A549 (cell line): ENCODE results near the gene MINDY4. TPM values are rescaled to one million over a fixed set of nuclear protein-coding genes. Genes with fewer than 3 reads are reported as not detected.

Source experiments
- ATAC-seq, 2 experiments: fragments of 200-7000 bp in 1 of 2; fragments of >200 bp in 1 of 2; cut with Nextera tagmentation in 1 of 2; cut with Tn5 transposase in 1 of 2; 3 replicates each; pipeline versions ENCODE4 v1.8.0 to v1.9.1; 2018 to 2020; ENCODE audit warnings: mild to moderate bottlenecking in 1 of 2, moderate library complexity in 1 of 2
- CTCF ChIA-PET: fragments of 300-600 bp; sonication (Branson Sonifier 250); formaldehyde crosslinking; extraction: SDS; loops from one replicate; lab custom pipeline; 2021; ENCODE audit warnings: antibody characterized with exemption, inconsistent platforms; lab: Yijun Ruan, JAX
- POLR2A ChIA-PET: fragments of 350-600 bp; formaldehyde crosslinking; extraction: SDS; loops from one replicate; lab custom pipeline; 2021; ENCODE audit warnings: antibody characterized with exemption, inconsistent platforms; lab: Yijun Ruan, JAX
- DNase-seq, 2 experiments: peaks; one replicate each; pipeline versions ENCODE4 v3.0.0 to v3.0.0-alpha.2; 2011 to 2016; ENCODE audit warnings: low read depth in 1 of 2, low spot score in 1 of 2
- FAIRE-seq: peaks from 2 replicates; lab custom pipeline; 2011; peaks lifted over from hg19 to GRCh38; lab: Jason Lieb, UNC
- H3K27ac ChIP-seq, 2 experiments: fragments of >200 bp; sonication (Bioruptor Twin); formaldehyde crosslinking; 3 replicates each; pipeline ENCODE4 v1.5.1; 2016 to 2017
- H3K4me1 ChIP-seq: fragments of >200 bp; sonication (Bioruptor Twin); formaldehyde crosslinking; 3 replicates; pipeline ENCODE4 v1.6.1; 2016
- H3K4me2 ChIP-seq: fragments of >200 bp; sonication (Bioruptor Twin); formaldehyde crosslinking; 3 replicates; pipeline ENCODE4 v1.6.1; 2016
- H3K4me3 ChIP-seq: fragments of >200 bp; sonication (Bioruptor Twin); formaldehyde crosslinking; 3 replicates; pipeline ENCODE4 v1.5.1; 2016
- H3K9me3 ChIP-seq: fragments of >200 bp; sonication (Bioruptor Twin); formaldehyde crosslinking; 3 replicates; pipeline ENCODE4 v1.6.1; 2016
- ATOH8 ChIP-seq: fragments of 250-450 bp; sonication (Bioruptor Pico); IDR thresholded peaks from 2 replicates; pipeline ENCODE4 v1.5.0; 2020; ENCODE audit warnings: low read depth, mild to moderate bottlenecking, moderate library complexity
- BCL3 ChIP-seq: fragments of >200 bp; sonication (Bioruptor Twin); formaldehyde crosslinking; IDR thresholded peaks from 3 replicates; pipeline ENCODE4 v1.6.1; 2016
- CBX2 ChIP-seq: fragments of 200-600 bp; sonication (generic); IDR thresholded peaks from 2 replicates; pipeline ENCODE4 v1.6.1; 2016; ENCODE audit warnings: low read depth, mild to moderate bottlenecking, borderline replicate concordance
- CTCF ChIP-seq: fragments of >200 bp; sonication (Bioruptor Twin); formaldehyde crosslinking; IDR thresholded peaks from 3 replicates; pipeline ENCODE4 v1.5.1; 2016
- E2F6 ChIP-seq: IDR thresholded peaks from 2 replicates; pipeline ENCODE4 v1.6.1; 2012; ENCODE audit warnings: low read depth, borderline replicate concordance
- EHF ChIP-seq: fragments of 250-450 bp; sonication (Bioruptor Pico); IDR thresholded peaks from 2 replicates; pipeline ENCODE4 v1.5.0; 2020; ENCODE audit warnings: mild to moderate bottlenecking
- ELK1 ChIP-seq: fragments of 150-350 bp; IDR thresholded peaks from 2 replicates; pipeline ENCODE4 v1.6.1; 2014; ENCODE audit warnings: low read depth, mild to moderate bottlenecking, low read length
- ESRRA ChIP-seq: fragments of 150-350 bp; IDR thresholded peaks from 2 replicates; pipeline ENCODE4 v1.6.1; 2014; ENCODE audit warnings: mild to moderate bottlenecking, low read length, borderline replicate concordance
- FOSB ChIP-seq: fragments of 250-450 bp; sonication (Bioruptor Pico); IDR thresholded peaks from 2 replicates; pipeline ENCODE4 v1.5.0; 2020; ENCODE audit warnings: mild to moderate bottlenecking, moderate library complexity
- FOSL2 ChIP-seq, 2 experiments: fragments of 450-650 bp in 1 of 2; fragments of >200 bp in 1 of 2; sonication (Bioruptor Twin) in 1 of 2; formaldehyde crosslinking; IDR thresholded peaks; 2 replicates each; pipeline versions ENCODE4 v1.5.0 to v1.6.1; 2016 to 2020; ENCODE audit warnings: mild to moderate bottlenecking in 1 of 2, moderate library complexity in 1 of 2
- HDAC2 ChIP-seq: fragments of 200-600 bp; sonication (generic); IDR thresholded peaks from 2 replicates; pipeline ENCODE4 v1.6.1; 2016
- HES2 ChIP-seq: fragments of >200 bp; sonication (Bioruptor Twin); formaldehyde crosslinking; IDR thresholded peaks from 2 replicates; pipeline ENCODE4 v1.6.1; 2016
- HEYL ChIP-seq: fragments of 250-450 bp; sonication (Bioruptor Pico); IDR thresholded peaks from 2 replicates; pipeline ENCODE4 v1.8.0; 2021; ENCODE audit warnings: mild to moderate bottlenecking, moderate library complexity
- HOXA7 ChIP-seq: fragments of 250-450 bp; sonication (Bioruptor Pico); IDR thresholded peaks from 2 replicates; pipeline ENCODE4 v1.5.0; 2020; ENCODE audit warnings: mild to moderate bottlenecking, moderate library complexity
- MAFK ChIP-seq: fragments of 450-650 bp; IDR thresholded peaks from 2 replicates; pipeline ENCODE4 v1.6.1; 2014; ENCODE audit not compliant: partially characterized antibody
- MAX ChIP-seq: IDR thresholded peaks from 2 replicates; pipeline ENCODE4 v1.6.1; 2012
- NFE2L2 ChIP-seq: fragments of 150-350 bp; conservative IDR thresholded peaks from 2 replicates; pipeline ENCODE4 v1.6.1; 2014; ENCODE audit warnings: low read length
- PBX3 ChIP-seq: IDR thresholded peaks from 2 replicates; pipeline ENCODE4 v1.6.1; 2012
- PHF8 ChIP-seq: fragments of 200-600 bp; sonication (generic); IDR thresholded peaks from 2 replicates; pipeline ENCODE4 v1.6.1; 2016; ENCODE audit warnings: low read depth, mild to moderate bottlenecking, antibody characterized with exemption, moderate library complexity, borderline replicate concordance
- POLR2A ChIP-seq: IDR thresholded peaks from 2 replicates; pipeline ENCODE4 v1.6.1; 2012; ENCODE audit warnings: mild to moderate bottlenecking, low read length
- RFX5 ChIP-seq: fragments of 450-650 bp; IDR thresholded peaks from 2 replicates; pipeline ENCODE4 v1.7.1; 2014; ENCODE audit warnings: antibody characterized with exemption, mild to moderate bottlenecking, moderate library complexity
- TFCP2L1 ChIP-seq: fragments of 250-450 bp; sonication (Bioruptor Pico); IDR thresholded peaks from 2 replicates; pipeline ENCODE4 v1.5.0; 2021; ENCODE audit warnings: mild to moderate bottlenecking
- USF2 ChIP-seq: fragments of 450-650 bp; IDR thresholded peaks from 2 replicates; pipeline ENCODE4 v1.6.1; 2014; ENCODE audit warnings: antibody characterized with exemption
- ZSCAN20 ChIP-seq: fragments of 250-450 bp; sonication (Bioruptor Pico); IDR thresholded peaks from 2 replicates; pipeline ENCODE4 v1.8.0; 2022; ENCODE audit warnings: mild to moderate bottlenecking, moderate library complexity
- WGBS: methylation state at CpG from one replicate; pipeline ENCODE4 v1.1.6; 2017; ENCODE audit errors: missing lambda C conversion rate; 5-methylcytosine and 5-hydroxymethylcytosine counted together
- polyA plus RNA-seq, 4 experiments: library from polyadenylated mRNA; depleted of rRNA in 3 of 4; stranded (reverse); fragments of >200 nt; fragmentation: RNase III in 1 of 4; extraction: RNeasy Plus Mini Kit Qiagen cat#74134 plus additional on column Dnase treatment in 1 of 4; gene quantifications; 2 replicates in 3 of 4; 3 replicates in 1 of 4; pipeline ENCODE4 v1.2.3, GENCODE V29; 2011 to 2017

Gene MINDY4
- polyA plus RNA-seq, 2 of the 4 experiments (the other 2 are of a cell fraction) = 1.8 to 3.6 TPM

- TF ChIP-seq TFCP2L1 (CRISPR knock-in tag) (no peak), HOXA7 (CRISPR knock-in tag) (no peak), HEYL (CRISPR knock-in tag) (no peak), PBX3 (no peak), NFE2L2 (no peak), USF2 (no peak)
- TF ChIP-seq, all 56 proteins: peak for 0
These were observed 27.2 kb upstream of the MINDY4 start (continued) for GRCh38 chr7:30744075-30744417.

GRCh38 chr7:30745261-30745941, 25.8 kb upstream of the MINDY4 start:
- ATAC-seq (no peak), FAIRE-seq (no peak), DNase-seq (no peak)
- Histone ChIP-seq H3K9me3 (no peaks in the 10 kb centered on the region), H3K4me2 (no peak overlapping the region), H3K27ac (no peak overlapping the region), H3K4me3 (no peak overlapping the region), H3K4me1 (no peaks in the 10 kb centered on the region)
- no peak for TF ChIP-seq E2F6
- no peak for TF ChIP-seq CTCF
- no peak for TF ChIP-seq ESRRA
- TF ChIP-seq PBX3 = no peak
- no peak for TF ChIP-seq PHF8
- TF ChIP-seq RFX5 = no peak
- TF ChIP-seq HDAC2 = no peak
- no peak for TF ChIP-seq MAFK
- TF ChIP-seq EHF (CRISPR knock-in tag) = no peak
- no peak for TF ChIP-seq MAX
- TF ChIP-seq ELK1 = no peak
- TF ChIP-seq FOSL2 (IDR thresholded peaks at IDR 0.05) = no peak
- no peak for TF ChIP-seq FOSL2 (CRISPR knock-in tag; IDR thresholded peaks at IDR 0.05)
- TF ChIP-seq CBX2 = no peak
- no peak for TF ChIP-seq ATOH8 (CRISPR knock-in tag)
- no peak for TF ChIP-seq HES2
- TF ChIP-seq BCL3 = no peak
- no peak for TF ChIP-seq ZSCAN20
- TF ChIP-seq POLR2A = no peak
- no peak for TF ChIP-seq FOSB (CRISPR knock-in tag)
- ChIA-PET POLR2A (no interaction called here), CTCF (interaction anchor here (0.7 to 2.3 kb wide), 6 partner anchors 14 to 581 kb away, joined by 3 to 8 read pairs (median 3); no protein-coding TSS in a partner anchor)
- 27% methylated on average over 6 of the region's 6 CpGs for WGBS
